Smooth muscle cell of the pulmonary artery (primary cell): ENCODE results near the gene EXOC2. TPM values are rescaled to one million over a fixed set of nuclear protein-coding genes. Genes with fewer than 3 reads are reported as not detected.

Experiments used
- total RNA-seq: library from RNA; depleted of rRNA; stranded (reverse); fragments of >200 nt; gene quantifications from 2 replicates; pipeline ENCODE4 v1.2.3, GENCODE V29; 2014

Gene EXOC2, protein sequence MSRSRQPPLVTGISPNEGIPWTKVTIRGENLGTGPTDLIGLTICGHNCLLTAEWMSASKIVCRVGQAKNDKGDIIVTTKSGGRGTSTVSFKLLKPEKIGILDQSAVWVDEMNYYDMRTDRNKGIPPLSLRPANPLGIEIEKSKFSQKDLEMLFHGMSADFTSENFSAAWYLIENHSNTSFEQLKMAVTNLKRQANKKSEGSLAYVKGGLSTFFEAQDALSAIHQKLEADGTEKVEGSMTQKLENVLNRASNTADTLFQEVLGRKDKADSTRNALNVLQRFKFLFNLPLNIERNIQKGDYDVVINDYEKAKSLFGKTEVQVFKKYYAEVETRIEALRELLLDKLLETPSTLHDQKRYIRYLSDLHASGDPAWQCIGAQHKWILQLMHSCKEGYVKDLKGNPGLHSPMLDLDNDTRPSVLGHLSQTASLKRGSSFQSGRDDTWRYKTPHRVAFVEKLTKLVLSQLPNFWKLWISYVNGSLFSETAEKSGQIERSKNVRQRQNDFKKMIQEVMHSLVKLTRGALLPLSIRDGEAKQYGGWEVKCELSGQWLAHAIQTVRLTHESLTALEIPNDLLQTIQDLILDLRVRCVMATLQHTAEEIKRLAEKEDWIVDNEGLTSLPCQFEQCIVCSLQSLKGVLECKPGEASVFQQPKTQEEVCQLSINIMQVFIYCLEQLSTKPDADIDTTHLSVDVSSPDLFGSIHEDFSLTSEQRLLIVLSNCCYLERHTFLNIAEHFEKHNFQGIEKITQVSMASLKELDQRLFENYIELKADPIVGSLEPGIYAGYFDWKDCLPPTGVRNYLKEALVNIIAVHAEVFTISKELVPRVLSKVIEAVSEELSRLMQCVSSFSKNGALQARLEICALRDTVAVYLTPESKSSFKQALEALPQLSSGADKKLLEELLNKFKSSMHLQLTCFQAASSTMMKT
- 39.6 and 39.7 TPM in 2 replicates for total RNA-seq

GRCh38 chr6:692858-693722 is at the start of gene EXOC2:
Gene EXOC2 (minus strand): TSS chr6:693139. CDS start chr6:637818, 55,321 bp downstream.

DNA sequence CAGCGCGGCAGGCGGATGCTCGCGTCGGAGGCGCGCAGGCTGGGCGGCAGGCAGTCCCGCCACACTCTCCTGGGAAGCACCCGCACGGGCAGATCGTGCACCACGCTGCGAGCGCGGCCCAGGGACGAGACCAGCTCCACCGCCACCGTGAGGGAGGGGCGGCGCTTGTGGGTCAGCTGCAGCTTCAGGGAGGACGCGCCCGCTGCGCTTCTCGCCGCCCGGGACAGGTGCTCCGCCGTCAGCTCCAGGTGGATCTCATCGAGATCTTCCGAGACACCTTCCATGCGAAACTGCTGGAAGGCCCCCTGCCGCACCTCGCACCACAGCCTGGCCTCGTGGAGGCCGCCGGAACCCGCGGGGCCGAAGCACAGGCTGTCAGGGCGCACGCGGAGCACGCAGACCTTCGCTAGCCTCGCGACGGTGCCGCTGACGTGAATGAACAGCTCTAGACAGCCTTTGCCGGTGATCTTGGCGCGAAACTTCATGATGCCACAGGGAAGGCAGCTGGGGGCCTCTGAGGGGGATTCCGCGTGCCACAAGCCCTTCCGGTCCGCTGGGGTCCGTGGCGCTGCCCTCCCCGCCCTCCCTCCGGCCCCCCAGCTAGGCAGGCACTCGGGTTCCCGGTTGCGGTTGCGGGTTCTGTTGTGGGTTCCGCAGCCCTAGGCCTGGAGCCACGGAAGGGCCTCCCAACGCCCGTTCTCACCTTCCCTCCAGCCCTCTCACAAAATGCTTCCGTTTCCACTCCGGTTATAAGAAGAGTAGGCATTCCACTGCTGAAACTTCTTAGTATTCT is 36.3 kb downstream of the EXOC2 start, which contains the start of gene HUS1B:
HUS1B (minus strand) TSS at position 641 of the 793 bp plus-strand sequence; CDS start at position 485, 156 bp downstream.

Other genes starting within 250 kb of the EXOC2 start
- gene HUS1B, start 36.0 kb downstream of the EXOC2 start, total RNA-seq: 1.2 and 1.3 TPM in 2 replicates